ENCODE data around the gene RNF115. TPM values are rescaled to one million over a fixed set of nuclear protein-coding genes. Genes with fewer than 3 reads are reported as not detected.

RNF115 gene
- total and polyA plus RNA-seq, 2 donors (not counting 3 experiments of a cell fraction or from before 2014, with no cell fraction given): 7.6 to 17.3 TPM

DNA sequence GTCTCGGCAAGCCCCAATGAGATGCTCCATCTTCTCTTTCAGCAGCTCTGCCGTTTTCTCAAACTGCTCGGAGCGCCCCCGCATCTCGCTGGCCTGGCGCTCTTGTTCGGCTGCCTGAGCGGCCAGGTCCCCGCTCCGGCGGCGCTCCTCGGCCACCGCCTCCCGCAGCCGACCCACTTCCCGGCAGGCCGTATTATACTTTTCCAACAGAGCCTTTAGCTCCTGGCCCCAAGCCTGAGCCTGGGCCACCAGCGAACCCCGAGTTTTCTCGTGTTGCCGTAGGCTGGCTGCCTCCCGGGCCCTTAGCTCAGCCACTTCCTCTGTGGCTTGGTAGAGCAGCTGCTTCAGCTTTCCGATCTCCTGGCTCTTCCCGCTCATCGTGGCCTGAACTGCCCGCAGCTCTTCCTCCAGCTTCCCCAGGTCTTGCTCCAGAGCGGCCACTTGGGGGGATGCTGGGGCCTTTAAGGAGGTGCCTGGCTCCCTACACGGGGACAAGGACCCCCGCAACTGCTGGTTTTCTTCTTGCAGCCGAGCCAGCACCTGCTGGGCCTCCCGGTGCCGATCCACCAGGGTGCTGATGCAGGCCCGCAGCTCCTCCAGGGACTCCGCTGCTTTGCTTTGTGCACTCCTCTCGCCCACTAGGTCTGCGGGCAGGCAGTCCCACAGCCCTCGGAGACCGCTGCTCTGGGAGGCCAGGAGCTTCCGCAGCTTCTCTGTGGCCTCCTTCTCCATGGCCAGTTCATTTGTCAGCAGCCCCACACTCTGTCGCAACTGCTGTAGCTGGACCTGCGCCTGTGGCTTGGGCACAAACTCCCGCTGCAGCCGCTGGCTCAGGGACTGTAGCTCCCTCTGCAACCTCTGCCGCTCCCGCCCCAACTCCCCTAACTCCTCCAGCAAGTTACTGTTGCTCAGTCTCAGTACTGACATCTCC, 48.4 kb upstream of the RNF115 start:
- Histone ChIP-seq H3K9ac (replicated peaks; ENCODE audit: extremely low read depth, insufficient read depth, low read length) (peak overlapping the region; percentile 29), H3K9me1 (replicated peaks; ENCODE audit: control insufficient read depth, extremely low read depth, insufficient read depth, low read length) (no peaks in the 10 kb centered on the region), H3K4me2 (ENCODE audit: insufficient read depth, low read length) (peak overlapping the region; percentile 40), H3K4me3 (replicated peaks in 1 of 3; ENCODE audit: insufficient read depth in 1 of 3, low read depth in 1 of 3, low read length in 3 of 3) (peak overlapping the region in 1 of 3 experiments; percentile 35), H3K27me3 (ENCODE audit: control insufficient read depth in 2 of 2, insufficient read depth in 2 of 2, low read length in 2 of 2) (peaks cover 0 to 3% of the 10 kb centered on the region in 2 experiments), H4K20me1 (replicated peaks; ENCODE audit: control insufficient read depth, extremely low read depth, insufficient read depth, low read length) (no peaks in the 10 kb centered on the region), H3K79me2 (ENCODE audit: control insufficient read depth, insufficient read depth, low read length) (no peaks in the 10 kb centered on the region), H3K9me3 (replicated peaks; ENCODE audit: control insufficient read depth, insufficient read depth, low read length) (no peaks in the 10 kb centered on the region), H3K4me1 (ENCODE audit: control insufficient read depth, extremely low read depth, insufficient read depth, low read length) (peaks cover 8% of the 10 kb centered on the region), H2AFZ (ENCODE audit: low read depth, low read length) (peak overlapping the region; percentile 99), H3K27ac (ENCODE audit: insufficient read depth, low read depth, low read length) (no peak overlapping the region), H3K36me3 (ENCODE audit: control insufficient read depth in 2 of 2, extremely low read depth in 1 of 2, insufficient read depth in 2 of 2, low read length in 2 of 2) (no peaks in the 10 kb centered on the region)
- intact Hi-C loops (cut with micrococcal nuclease) (no loop called here), dilution Hi-C loops (cut with MboI; ENCODE audit: extremely low pct_ligation_motif_present, low sequenced_read_pairs) (no loop called here)
- ChIA-PET POLR2A (no interaction called here), CTCF (interaction anchor here (0.9 to 3.0 kb wide), 8 partner anchors 8 to 37 kb away, joined by 3 to 22 read pairs (median 10); partner anchors contain the start of genes ANKRD35, ITGA10, NUDT17 and PIAS3)
- no peak for FAIRE-seq
- TF ChIP-seq MYC (IDR thresholded peaks at IDR 0.05; ENCODE audit: low read depth, low read length) (no peak), FOS (IDR thresholded peaks at IDR 0.05; ENCODE audit: borderline replicate concordance, insufficient read depth, low read length) (no peak), EZH2 (IDR thresholded peaks at IDR 0.05; ENCODE audit: borderline replicate concordance, low read depth, low read length, severe bottlenecking) (no peak), POLR2A (IDR thresholded peaks at IDR 0.05; ENCODE audit: low read depth, low read length) (no peak), CTCF (IDR thresholded peaks at IDR 0.05; ENCODE audit: extremely low read depth in 1 of 2, insufficient read depth in 1 of 2, low read depth in 1 of 2, low read length in 2 of 2) (no peak), JUN (IDR thresholded peaks at IDR 0.05; ENCODE audit: borderline replicate concordance, insufficient read depth, insufficient read length, low read depth) (no peak), GATA2 (IDR thresholded peaks at IDR 0.05; ENCODE audit: insufficient read depth, insufficient read length, low read depth, low read length) (no peak), MAX (IDR thresholded peaks at IDR 0.05; ENCODE audit: insufficient read depth, insufficient read length) (no peak), POLR2AphosphoS5 (IDR thresholded peaks at IDR 0.05; ENCODE audit: insufficient read depth, low read depth, low read length) (no peak)
- DNase-seq (ENCODE audit: low read depth, low spot score): peak; percentile 37
- BruUV-seq (replicated peaks): no TSS peak
